Measurements from ENCODE around the gene PON2.

DNA sequence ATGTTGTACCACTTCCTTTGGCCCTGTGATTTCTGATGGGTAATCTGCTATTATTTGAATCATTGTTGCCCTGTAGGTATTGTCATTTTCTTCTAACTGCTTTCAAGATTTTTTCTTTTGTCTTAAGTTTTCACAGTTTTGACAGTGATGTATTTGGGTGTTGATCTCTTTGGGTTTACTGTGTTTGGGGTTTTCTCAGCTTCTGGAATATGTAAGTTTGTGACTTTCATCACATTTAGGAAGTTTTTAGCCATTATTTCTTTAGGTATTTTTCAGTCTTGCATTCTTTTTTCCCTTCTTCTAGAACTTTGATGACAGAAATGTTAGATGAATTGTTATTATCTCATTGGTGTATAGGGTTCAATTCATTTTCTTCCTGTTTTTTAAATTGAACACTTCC lies 23.1 kb upstream of the PON2 start:
- TF ChIP-seq, protein P1, sequence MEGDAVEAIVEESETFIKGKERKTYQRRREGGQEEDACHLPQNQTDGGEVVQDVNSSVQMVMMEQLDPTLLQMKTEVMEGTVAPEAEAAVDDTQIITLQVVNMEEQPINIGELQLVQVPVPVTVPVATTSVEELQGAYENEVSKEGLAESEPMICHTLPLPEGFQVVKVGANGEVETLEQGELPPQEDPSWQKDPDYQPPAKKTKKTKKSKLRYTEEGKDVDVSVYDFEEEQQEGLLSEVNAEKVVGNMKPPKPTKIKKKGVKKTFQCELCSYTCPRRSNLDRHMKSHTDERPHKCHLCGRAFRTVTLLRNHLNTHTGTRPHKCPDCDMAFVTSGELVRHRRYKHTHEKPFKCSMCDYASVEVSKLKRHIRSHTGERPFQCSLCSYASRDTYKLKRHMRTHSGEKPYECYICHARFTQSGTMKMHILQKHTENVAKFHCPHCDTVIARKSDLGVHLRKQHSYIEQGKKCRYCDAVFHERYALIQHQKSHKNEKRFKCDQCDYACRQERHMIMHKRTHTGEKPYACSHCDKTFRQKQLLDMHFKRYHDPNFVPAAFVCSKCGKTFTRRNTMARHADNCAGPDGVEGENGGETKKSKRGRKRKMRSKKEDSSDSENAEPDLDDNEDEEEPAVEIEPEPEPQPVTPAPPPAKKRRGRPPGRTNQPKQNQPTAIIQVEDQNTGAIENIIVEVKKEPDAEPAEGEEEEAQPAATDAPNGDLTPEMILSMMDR (IDR thresholded peaks at IDR 0.05), result no peak
- TF ChIP-seq POLR2A (IDR thresholded peaks at IDR 0.05), result no peak
